Caco-2 (cell line): ENCODE measurements around the gene STRBP. TPM values are rescaled to one million over a fixed set of nuclear protein-coding genes. Genes with fewer than 3 reads are reported as not detected.
"Not testable (repeated sequence)": the region's sequence is repeated elsewhere in the genome, so short reads cannot be mapped to it uniquely, and the experiment has no call there.

ENCODE experiments used
- BruUV-seq: library from RNA; stranded (reverse); fragments of 400-500 nt; replicated peaks from 2 replicates; lab custom pipeline; 2021; lab: Mats Ljungman, UMichigan
- CTCF ChIA-PET: fragments of 300-600 bp; sonication (Branson Sonifier 250); formaldehyde crosslinking; loops from one replicate; lab custom pipeline; 2022; ENCODE audit warnings: antibody characterized with exemption; lab: Charles Lee
- POLR2A ChIA-PET: fragments of 300-600 bp; sonication (Branson Sonifier 250); formaldehyde crosslinking; loops from one replicate; lab custom pipeline; 2022; ENCODE audit warnings: antibody characterized with exemption; lab: Charles Lee
- DNase-seq, 2 experiments: peaks; one replicate each; pipeline versions ENCODE4 v3.0.0 to v3.0.0-alpha.2; 2020 to 2022
- H3K27me3 ChIP-seq: replicated peaks from 2 replicates; pipeline ENCODE4 v1.6.0; 2011; ENCODE audit warnings: low read length; ENCODE audit not compliant: control insufficient read depth, insufficient read depth
- H3K36me3 ChIP-seq: 2 replicates; pipeline ENCODE4 v1.5.1; 2011; ENCODE audit warnings: low read length; ENCODE audit not compliant: control insufficient read depth, insufficient read depth
- H3K4me1 ChIP-seq: fragments of 250-450 bp; sonication (Bioruptor Pico); 2 replicates; pipeline ENCODE4 v1.5.1; 2020; ENCODE audit warnings: mild to moderate bottlenecking
- H3K4me3 ChIP-seq: 2 replicates; pipeline ENCODE4 v1.5.1; 2011; ENCODE audit warnings: low read depth, mild to moderate bottlenecking, control low read depth, low read length
- H3K9me3 ChIP-seq: fragments of 250-450 bp; sonication (Bioruptor Pico); 2 replicates; pipeline ENCODE4 v1.5.1; 2020; ENCODE audit warnings: mild to moderate bottlenecking, moderate library complexity
- H3K27ac Mint-ChIP-seq: one replicate; pipeline ENCODE4 v1.8.0; 2022; ENCODE audit warnings: mixed read lengths; ENCODE audit not compliant: unreplicated experiment
- H3K27me3 Mint-ChIP-seq: one replicate; pipeline ENCODE4 v1.8.0; 2022; ENCODE audit warnings: mixed read lengths; ENCODE audit not compliant: insufficient read depth, unreplicated experiment
- H3K36me3 Mint-ChIP-seq: one replicate; pipeline ENCODE4 v1.8.0; 2022; ENCODE audit warnings: mild to moderate bottlenecking, mixed read lengths; ENCODE audit not compliant: insufficient read depth, unreplicated experiment
- H3K4me1 Mint-ChIP-seq: one replicate; pipeline ENCODE4 v1.8.0; 2022; ENCODE audit warnings: low read depth, mixed read lengths; ENCODE audit not compliant: unreplicated experiment
- H3K4me3 Mint-ChIP-seq: one replicate; pipeline ENCODE4 v1.8.0; 2022; ENCODE audit warnings: mild to moderate bottlenecking, moderate library complexity, mixed read lengths; ENCODE audit not compliant: unreplicated experiment
- H3K9me3 Mint-ChIP-seq: one replicate; pipeline ENCODE4 v1.8.0; 2022; ENCODE audit warnings: mixed read lengths; ENCODE audit not compliant: unreplicated experiment
- CTCF ChIP-seq, 2 experiments: fragments of 200-600 bp in 1 of 2; IDR thresholded peaks; 1 replicate in 1 of 2; 2 replicates in 1 of 2; pipeline versions ENCODE4 v1.5.1 to v1.8.0; 2011 to 2022; ENCODE audit warnings: antibody characterized with exemption in 1 of 2, control low read depth in 1 of 2, inconsistent platforms in 1 of 2, low read depth in 1 of 2, low read length in 1 of 2, mild to moderate bottlenecking in 1 of 2, moderate library complexity in 1 of 2; ENCODE audit not compliant: insufficient read depth in 1 of 2, severe bottlenecking in 1 of 2, unreplicated experiment in 1 of 2
- intact Hi-C: fragments of 100-400 bp; cut with micrococcal nuclease; formaldehyde crosslinking; loops from one replicate; pipeline ENCODE4 v1.10.0; 2022; ENCODE audit not compliant: unreplicated experiment
- total RNA-seq: library from RNA; stranded (reverse); gene quantifications from 2 replicates; pipeline ENCODE4 v1.2.3, GENCODE V29; 2022

Gene STRBP
- total RNA-seq, 1 experiment from 2014 or later, result 43.5 TPM

GRCh38 chr9:123201083-123201482, 67.3 kb downstream of the STRBP start:
- Histone ChIP-seq H3K4me3 (no peak overlapping the region), H3K4me1 (no peaks in the 10 kb centered on the region), H3K27me3 (no peaks in the 10 kb centered on the region), H3K9me3 (no peaks in the 10 kb centered on the region), H3K36me3 (no peaks in the 10 kb centered on the region)
- Mint-ChIP-seq H3K27me3 (no peaks in the 10 kb centered on the region), H3K4me3 (no peak overlapping the region), H3K9me3 (no peaks in the 10 kb centered on the region), H3K4me1 (no peaks in the 10 kb centered on the region), H3K36me3 (peaks cover 6% of the 10 kb centered on the region), H3K27ac (no peak overlapping the region)
- no peak for TF ChIP-seq CTCF (IDR thresholded peaks at IDR 0.05; ENCODE audit: insufficient read depth in 1 of 2, low read depth in 1 of 2, low read length in 1 of 2, severe bottlenecking in 1 of 2, unreplicated experiment in 1 of 2)
- no peak for DNase-seq
- ChIA-PET CTCF (no interaction called here), POLR2A (no interaction called here)
- no TSS peak for BruUV-seq
- intact Hi-C loops, result no loop called here

- H3K36me3 Mint-ChIP-seq, BruUV-seq, H3K27me3 ChIP-seq, H3K27me3 Mint-ChIP-seq, H3K27ac Mint-ChIP-seq, POLR2A ChIA-PET, H3K36me3 ChIP-seq, H3K9me3 ChIP-seq, intact Hi-C loops, H3K4me3 ChIP-seq, CTCF ChIA-PET, H3K4me1 ChIP-seq, H3K4me1 Mint-ChIP-seq, DNase-seq, H3K9me3 Mint-ChIP-seq, H3K4me3 Mint-ChIP-seq: not testable (repeated sequence)
Observed at GRCh38 chr9:123200469-123200868, 67.9 kb downstream of the STRBP start.

- no peak overlapping the region for H3K27ac Mint-ChIP-seq
- Histone ChIP-seq H3K27me3 (no peaks in the 10 kb centered on the region), H3K4me3 (no peak overlapping the region), H3K9me3 (no peaks in the 10 kb centered on the region), H3K36me3 (no peaks in the 10 kb centered on the region), H3K4me1 (no peaks in the 10 kb centered on the region)
- CTCF ChIA-PET, result interaction anchor here (1.0 kb wide), 1 partner anchor 742 kb away, joined by 3 read pairs; no protein-coding TSS in a partner anchor
- no peaks in the 10 kb centered on the region for H3K36me3 Mint-ChIP-seq
- BruUV-seq, result no TSS peak
- H3K9me3 Mint-ChIP-seq, result no peaks in the 10 kb centered on the region
- intact Hi-C loops, result no loop called here
- H3K4me3 Mint-ChIP-seq, result no peak overlapping the region
- TF ChIP-seq CTCF (IDR thresholded peaks at IDR 0.05; ENCODE audit: insufficient read depth in 1 of 2, low read depth in 1 of 2, low read length in 1 of 2, severe bottlenecking in 1 of 2, unreplicated experiment in 1 of 2), result no peak
- no peaks in the 10 kb centered on the region for H3K4me1 Mint-ChIP-seq
- no peak for DNase-seq
- POLR2A ChIA-PET, result interaction anchor here (0.7 kb wide), 1 partner anchor 695 kb away, joined by 3 read pairs; no protein-coding TSS in a partner anchor
- H3K27me3 Mint-ChIP-seq, result no peaks in the 10 kb centered on the region
Observed at GRCh38 chr9:123196124-123196523, 72.3 kb downstream of the STRBP start.

GRCh38 chr9:123194023-123194422, 74.4 kb downstream of the STRBP start:
- ChIA-PET POLR2A (no interaction called here), CTCF (no interaction called here)
- Mint-ChIP-seq H3K4me3 (no peak overlapping the region), H3K4me1 (no peaks in the 10 kb centered on the region), H3K27ac (no peak overlapping the region), H3K27me3 (no peaks in the 10 kb centered on the region), H3K9me3 (no peaks in the 10 kb centered on the region), H3K36me3 (no peaks in the 10 kb centered on the region)
- Histone ChIP-seq H3K9me3 (no peaks in the 10 kb centered on the region), H3K36me3 (no peaks in the 10 kb centered on the region), H3K4me1 (no peaks in the 10 kb centered on the region), H3K4me3 (no peak overlapping the region), H3K27me3 (no peaks in the 10 kb centered on the region)
- no peak for TF ChIP-seq CTCF (IDR thresholded peaks at IDR 0.05; ENCODE audit: insufficient read depth in 1 of 2, low read depth in 1 of 2, low read length in 1 of 2, severe bottlenecking in 1 of 2, unreplicated experiment in 1 of 2)
- intact Hi-C loops, result no loop called here
- no TSS peak for BruUV-seq
- no peak for DNase-seq
